ENCODE results near the gene KASH5. TPM values are rescaled to one million over a fixed set of nuclear protein-coding genes. Genes with fewer than 3 reads are reported as not detected.
A peak's percentile ranks its signal among the peaks of the same experiment; 100 is the strongest.

The KASH5 gene
- total RNA-seq, 1 donor from 2014 or later: 2.2 TPM

GRCh38 chr19:49450405-49450804 lies 62.4 kb downstream of the KASH5 start:
- Histone ChIP-seq H3K4me1 (peaks cover 11% of the 10 kb centered on the region), H3K9me3 (no peaks in the 10 kb centered on the region), H3K27ac (no peak overlapping the region), H3K36me3 (peaks cover 21% of the 10 kb centered on the region), H3K27me3 (no peaks in the 10 kb centered on the region), H3K4me3 (peak overlapping the region; percentile 92)
- DNase-seq (no peak), ATAC-seq (no peak)
- no peak for TF ChIP-seq CTCF (IDR thresholded peaks at IDR 0.05)
- intact Hi-C loops (cut with DNase I): no loop called here

GRCh38 chr19:49451430-49452181 lies 63.6 kb downstream of the KASH5 start, which contains the start of gene PIH1D1:
Gene PIH1D1, minus strand, starts transcription at chr19:49451814. Its CDS starts 240 bp downstream, at chr19:49451574.
- ATAC-seq: peak; percentile 85
- H3K9me3 ChIP-seq: no peaks in the 10 kb centered on the region

GRCh38 chr19:49453013-49453756 lies 65.1 kb downstream of the KASH5 start, which contains the start of gene ALDH16A1:
Gene ALDH16A1, plus strand, starts transcription at chr19:49453225. Its CDS starts 107 bp downstream, at chr19:49453332.
- Histone ChIP-seq H3K4me3 (peak within 1 kb of the TSS; percentile 92), H3K4me1 (peaks cover 15% of the 10 kb centered on the region), H3K9me3 (no peaks in the 10 kb centered on the region), H3K27ac (peak within 1 kb of the TSS; percentile 95), H3K36me3 (peaks cover 12% of the 10 kb centered on the region), H3K27me3 (no peaks in the 10 kb centered on the region)
- peak; percentile 99 for DNase-seq
- ATAC-seq: peak; percentile 93
- intact Hi-C loops (cut with DNase I): no loop called here
- no peak for TF ChIP-seq CTCF (IDR thresholded peaks at IDR 0.05)

More at GRCh38 chr19:49451430-49452181, 63.6 kb downstream of the KASH5 start, which contains the start of gene PIH1D1:
- no peak for TF ChIP-seq CTCF (IDR thresholded peaks at IDR 0.05)
- peak within 1 kb of the TSS; percentile 92 for H3K4me3 ChIP-seq
- peak; percentile 96 for DNase-seq
- H3K36me3 ChIP-seq: peaks cover 19% of the 10 kb centered on the region
- intact Hi-C loops (cut with DNase I): no loop called here
- H3K4me1 ChIP-seq: peaks cover 11% of the 10 kb centered on the region
- no peaks in the 10 kb centered on the region for H3K27me3 ChIP-seq
- H3K27ac ChIP-seq: peak within 1 kb of the TSS; percentile 95

GRCh38 chr19:49453757-49454240 lies 65.8 kb downstream of the KASH5 start:
- TF ChIP-seq CTCF (IDR thresholded peaks at IDR 0.05): no peak
- H3K9me3 ChIP-seq: no peaks in the 10 kb centered on the region
- intact Hi-C loops (cut with DNase I): no loop called here
- H3K4me3 ChIP-seq: peak overlapping the region; percentile 66
- H3K27me3 ChIP-seq: no peaks in the 10 kb centered on the region
- H3K36me3 ChIP-seq: peaks cover 7% of the 10 kb centered on the region
- H3K27ac ChIP-seq: peak overlapping the region; percentile 95
- ATAC-seq (no peak), DNase-seq (no peak)
- peaks cover 19% of the 10 kb centered on the region for H3K4me1 ChIP-seq

- no peak for TF ChIP-seq CTCF (IDR thresholded peaks at IDR 0.05)
- peak overlapping the region; percentile 56 for H3K27ac ChIP-seq
- ATAC-seq (no peak), DNase-seq (no peak)
- H3K9me3 ChIP-seq: no peaks in the 10 kb centered on the region
- no peak overlapping the region for H3K4me3 ChIP-seq
- H3K27me3 ChIP-seq: no peaks in the 10 kb centered on the region
- peaks cover 13% of the 10 kb centered on the region for H3K4me1 ChIP-seq
- H3K36me3 ChIP-seq: peaks cover 11% of the 10 kb centered on the region
- intact Hi-C loops (cut with DNase I): no loop called here
Measured at GRCh38 chr19:49455773-49456172, 67.7 kb downstream of the KASH5 start.

Measured in upper lobe of right lung (tissue), 1 donor.